SU-DHL-6 (cell line): ENCODE data around the gene MYL12B.

Experiments used
- H2AFZ ChIP-seq: fragments of 200-600 bp; sonication (generic); 2 replicates; pipeline ENCODE4 v1.6.1; 2014; ENCODE audit warnings: low read depth, mild to moderate bottlenecking, moderate library complexity, mixed read lengths, antibody characterized with exemption, low read length; ENCODE audit not compliant: severe bottlenecking
- H3F3A ChIP-seq: fragments of 200-600 bp; shearing (Covaris generic); 2 replicates; pipeline ENCODE4 v1.6.0; 2016; ENCODE audit warnings: antibody characterized with exemption, mild to moderate bottlenecking; ENCODE audit not compliant: insufficient read depth
- H3K27ac ChIP-seq: fragments of 200-600 bp; sonication (generic); 2 replicates; pipeline ENCODE4 v1.5.1; 2016; ENCODE audit warnings: low read depth, mild to moderate bottlenecking, low read length, moderate library complexity, mixed read lengths
- H3K27me3 ChIP-seq: fragments of 200-600 bp; sonication (generic), shearing (Covaris generic); 2 replicates; pipeline ENCODE4 v1.6.0; 2014; ENCODE audit warnings: mild to moderate bottlenecking, low read length
- H3K36me3 ChIP-seq: fragments of 200-600 bp; sonication (generic); 2 replicates; pipeline ENCODE4 v1.6.1; 2014; ENCODE audit warnings: mild to moderate bottlenecking, low read length, mixed read lengths
- H3K4me2 ChIP-seq: fragments of 300-600, 200-600 bp; shearing (Covaris generic), sonication (generic); 2 replicates; pipeline ENCODE4 v1.6.0; 2014; ENCODE audit warnings: low read length, low read depth, mild to moderate bottlenecking; ENCODE audit not compliant: poor library complexity, severe bottlenecking
- H3K4me3 ChIP-seq: fragments of 200-600 bp; sonication (generic); 2 replicates; pipeline ENCODE4 v1.5.1; 2014; ENCODE audit warnings: antibody characterized with exemption, low read length, mild to moderate bottlenecking, mixed read lengths; ENCODE audit not compliant: insufficient read depth, poor library complexity, severe bottlenecking
- H3K79me2 ChIP-seq: fragments of 200-600 bp; sonication (generic); 2 replicates; pipeline ENCODE4 v1.6.1; 2014; ENCODE audit warnings: mild to moderate bottlenecking, low read length, moderate library complexity; ENCODE audit not compliant: insufficient read depth
- H3K9ac ChIP-seq: fragments of 200-600 bp; sonication (generic); 2 replicates; pipeline ENCODE4 v1.7.0; 2014; ENCODE audit warnings: mild to moderate bottlenecking, low read length
- H3K9me2 ChIP-seq: fragments of 200-600 bp; sonication (generic); replicated peaks from 2 replicates; pipeline ENCODE4 v1.6.1; 2014; ENCODE audit warnings: low read length; ENCODE audit not compliant: insufficient read depth
- H3K9me3 ChIP-seq: fragments of 200-600 bp; sonication (generic); 2 replicates; pipeline ENCODE4 v1.6.1; 2014; ENCODE audit warnings: low read length, mixed read lengths; ENCODE audit not compliant: insufficient read depth
- H4K20me1 ChIP-seq: fragments of 200-600 bp; sonication (generic); 2 replicates; pipeline ENCODE4 v1.6.1; 2014; ENCODE audit warnings: low read depth, mild to moderate bottlenecking, antibody characterized with exemption, low read length, moderate library complexity, mixed read lengths
- EZH2phosphoT487 ChIP-seq: fragments of 200-600 bp; sonication (generic), shearing (Covaris generic); conservative IDR thresholded peaks from 2 replicates; pipeline ENCODE4 v1.6.1; 2018; ENCODE audit warnings: mild to moderate bottlenecking, antibody characterized with exemption, low read length, moderate library complexity, mixed read lengths
- TF ChIP-seq, protein P1 (sequence below): fragments of 200-600 bp; sonication (generic); IDR thresholded peaks from one replicate; pipeline ENCODE4 v1.5.1; 2017; ENCODE audit warnings: antibody characterized with exemption, mild to moderate bottlenecking, low read length, moderate library complexity; ENCODE audit not compliant: insufficient read depth, poor library complexity, severe bottlenecking

MYL12B gene

GRCh38 chr18:3225588-3225987 lies 36.3 kb upstream of the MYL12B start:
- H3K36me3 ChIP-seq, result no peaks in the 10 kb centered on the region
- no peak overlapping the region for H2AFZ ChIP-seq
- no peaks in the 10 kb centered on the region for H3K79me2 ChIP-seq
- no peaks in the 10 kb centered on the region for H3K27me3 ChIP-seq
- TF ChIP-seq EZH2phosphoT487, result no peak
- TF ChIP-seq, protein P1, sequence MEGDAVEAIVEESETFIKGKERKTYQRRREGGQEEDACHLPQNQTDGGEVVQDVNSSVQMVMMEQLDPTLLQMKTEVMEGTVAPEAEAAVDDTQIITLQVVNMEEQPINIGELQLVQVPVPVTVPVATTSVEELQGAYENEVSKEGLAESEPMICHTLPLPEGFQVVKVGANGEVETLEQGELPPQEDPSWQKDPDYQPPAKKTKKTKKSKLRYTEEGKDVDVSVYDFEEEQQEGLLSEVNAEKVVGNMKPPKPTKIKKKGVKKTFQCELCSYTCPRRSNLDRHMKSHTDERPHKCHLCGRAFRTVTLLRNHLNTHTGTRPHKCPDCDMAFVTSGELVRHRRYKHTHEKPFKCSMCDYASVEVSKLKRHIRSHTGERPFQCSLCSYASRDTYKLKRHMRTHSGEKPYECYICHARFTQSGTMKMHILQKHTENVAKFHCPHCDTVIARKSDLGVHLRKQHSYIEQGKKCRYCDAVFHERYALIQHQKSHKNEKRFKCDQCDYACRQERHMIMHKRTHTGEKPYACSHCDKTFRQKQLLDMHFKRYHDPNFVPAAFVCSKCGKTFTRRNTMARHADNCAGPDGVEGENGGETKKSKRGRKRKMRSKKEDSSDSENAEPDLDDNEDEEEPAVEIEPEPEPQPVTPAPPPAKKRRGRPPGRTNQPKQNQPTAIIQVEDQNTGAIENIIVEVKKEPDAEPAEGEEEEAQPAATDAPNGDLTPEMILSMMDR, result no peak
- H4K20me1 ChIP-seq, result no peaks in the 10 kb centered on the region
- no peak overlapping the region for H3K27ac ChIP-seq
- no peak overlapping the region for H3K4me2 ChIP-seq
- no peaks in the 10 kb centered on the region for H3K9me3 ChIP-seq
- H3F3A ChIP-seq, result no peaks in the 10 kb centered on the region
- H3K4me3 ChIP-seq, result no peak overlapping the region
- no peaks in the 10 kb centered on the region for H3K9me2 ChIP-seq
- no peak overlapping the region for H3K9ac ChIP-seq

DNA sequence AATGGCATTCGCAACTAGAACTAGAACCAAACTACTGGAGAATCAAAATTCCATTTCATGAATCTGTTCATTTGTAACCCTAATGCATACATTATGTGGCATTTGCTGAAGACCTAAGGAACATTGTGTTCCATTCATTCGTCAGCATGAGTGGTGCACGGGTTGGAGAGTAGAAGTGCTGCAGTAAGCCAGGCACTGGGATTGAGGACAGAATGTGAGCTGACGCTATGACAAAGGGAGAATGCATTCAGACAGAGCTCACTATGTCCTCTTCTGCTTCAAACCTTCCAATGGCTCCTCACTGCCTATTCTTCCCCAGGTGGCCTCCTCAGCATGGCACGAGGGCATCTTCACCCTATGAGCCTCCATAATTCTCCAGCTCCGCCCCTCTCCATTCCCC lies 35.9 kb upstream of the MYL12B start:
- H3K9me3 ChIP-seq, result no peaks in the 10 kb centered on the region
- H4K20me1 ChIP-seq, result no peaks in the 10 kb centered on the region
- no peaks in the 10 kb centered on the region for H3K36me3 ChIP-seq
- TF ChIP-seq, protein P1, result no peak
- TF ChIP-seq EZH2phosphoT487, result no peak
- no peak overlapping the region for H3K27ac ChIP-seq
- no peaks in the 10 kb centered on the region for H3K79me2 ChIP-seq
- H3K4me3 ChIP-seq, result no peak overlapping the region
- no peak overlapping the region for H3K4me2 ChIP-seq
- H3K27me3 ChIP-seq, result no peaks in the 10 kb centered on the region
- no peak overlapping the region for H3K9ac ChIP-seq
- no peaks in the 10 kb centered on the region for H3F3A ChIP-seq
- no peaks in the 10 kb centered on the region for H3K9me2 ChIP-seq
- H2AFZ ChIP-seq, result no peak overlapping the region

DNA sequence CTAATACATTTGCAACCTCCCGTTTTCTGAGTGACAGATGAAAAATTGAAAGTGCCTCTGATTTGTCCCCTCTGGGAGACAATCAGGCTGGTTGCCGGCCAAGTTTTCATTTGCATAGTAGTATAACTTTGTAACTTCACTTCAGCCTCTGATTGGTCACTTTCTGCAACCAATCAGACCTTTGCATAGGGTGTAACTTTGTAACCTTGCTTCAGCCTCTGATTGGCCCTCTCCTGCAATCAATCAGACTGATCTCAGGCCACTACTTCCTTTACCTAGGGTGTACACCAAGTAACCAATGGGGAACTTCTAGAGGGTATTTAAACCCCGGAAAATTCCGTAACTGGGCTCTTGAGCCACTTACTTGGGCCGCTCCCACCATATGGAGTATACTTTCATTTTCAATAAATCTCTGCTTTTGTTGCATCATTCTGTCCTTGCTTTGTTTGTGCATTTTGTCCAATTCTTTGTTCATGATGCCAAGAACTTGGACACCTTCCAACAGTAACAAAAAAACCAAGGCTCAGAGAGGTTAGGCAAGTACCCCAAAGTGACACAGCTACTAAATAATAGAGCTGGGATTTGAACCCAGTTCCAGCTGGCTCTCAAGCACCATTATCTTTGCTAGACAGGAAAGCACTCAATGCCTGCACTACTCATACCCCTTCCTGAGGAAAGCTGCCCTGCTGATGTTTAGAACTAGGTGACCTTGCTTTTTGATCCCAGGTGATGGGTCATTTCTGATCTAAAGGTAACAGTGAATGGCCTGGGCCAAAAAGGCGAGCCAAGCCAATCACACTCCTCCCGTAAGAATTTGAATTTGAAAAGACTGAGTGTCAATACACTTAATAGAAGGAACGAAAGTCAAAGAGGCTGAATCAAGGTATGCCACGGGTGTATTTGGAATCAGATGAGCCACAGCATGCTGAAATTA lies 31.3 kb upstream of the MYL12B start:
- no peaks in the 10 kb centered on the region for H3K36me3 ChIP-seq
- H3K4me2 ChIP-seq, result no peak overlapping the region
- H2AFZ ChIP-seq, result no peak overlapping the region
- no peaks in the 10 kb centered on the region for H3K27me3 ChIP-seq
- H4K20me1 ChIP-seq, result no peaks in the 10 kb centered on the region
- no peaks in the 10 kb centered on the region for H3K9me2 ChIP-seq
- TF ChIP-seq, protein P1, result no peak
- TF ChIP-seq EZH2phosphoT487, result no peak
- H3F3A ChIP-seq, result no peaks in the 10 kb centered on the region
- no peak overlapping the region for H3K27ac ChIP-seq
- H3K4me3 ChIP-seq, result no peak overlapping the region
- H3K9ac ChIP-seq, result no peak overlapping the region
- no peaks in the 10 kb centered on the region for H3K79me2 ChIP-seq
- H3K9me3 ChIP-seq, result no peaks in the 10 kb centered on the region
